Heart left ventricle (tissue), 16 donors: ENCODE measurements around the gene RASGEF1B. TPM values are rescaled to one million over a fixed set of nuclear protein-coding genes. Genes with fewer than 3 reads are reported as not detected.
A peak's percentile ranks its signal among the peaks of the same experiment; 100 is the strongest.

Experiments used
- ATAC-seq, 4 donors: fragments of 200-7000 bp; cut with Tn5 transposase; one replicate each; pipeline ENCODE4 v1.9.1; 2020 to 2022; ENCODE audit warnings: moderate library complexity in 4 of 4, mild to moderate bottlenecking in 3 of 4, moderate number of reproducible peaks in 1 of 4
- DNase-seq, 5 donors: peaks; one replicate each; pipeline ENCODE4 v3.0.0-alpha.2; 2020
- H3K27ac ChIP-seq, 12 donors: fragments of 200-600 bp; sonication (generic) in 4 of 12; one replicate each; pipeline versions ENCODE4 v1.5.0 to v1.8.0; 2016 to 2022; ENCODE audit warnings: mild to moderate bottlenecking in 2 of 12
- H3K27me3 ChIP-seq, 9 donors: fragments of 200-600 bp; sonication (generic) in 2 of 9; one replicate each; pipeline versions ENCODE4 v1.5.1 to v1.8.0; 2016 to 2022; ENCODE audit warnings: mild to moderate bottlenecking in 3 of 9
- H3K36me3 ChIP-seq, 9 donors: fragments of 200-600 bp; sonication (generic) in 2 of 9; one replicate each; pipeline versions ENCODE4 v1.5.0 to v1.8.0; 2018 to 2022; ENCODE audit warnings: mild to moderate bottlenecking in 2 of 9
- H3K4me1 ChIP-seq, 12 donors: fragments of 200-600 bp; sonication (generic) in 4 of 12; one replicate each; pipeline versions ENCODE4 v1.5.0 to v1.8.0; 2016 to 2022; ENCODE audit warnings: mild to moderate bottlenecking in 3 of 12
- H3K4me3 ChIP-seq, 12 donors: fragments of 200-600 bp; sonication (generic) in 4 of 12; one replicate each; pipeline versions ENCODE4 v1.5.0 to v1.8.0; 2017 to 2022; ENCODE audit warnings: mild to moderate bottlenecking in 9 of 12, moderate library complexity in 4 of 12
- H3K9me3 ChIP-seq, 12 donors: fragments of 200-600 bp; sonication (generic) in 4 of 12; one replicate each; pipeline versions ENCODE4 v1.5.0 to v1.8.0; 2016 to 2022; ENCODE audit warnings: mild to moderate bottlenecking in 1 of 12
- POLR2A ChIP-seq, 2 donors: fragments of 450-650 bp; IDR thresholded peaks; one replicate each; pipeline ENCODE4 v1.6.1; 2017; ENCODE audit warnings: antibody characterized with exemption in 2 of 2, mild to moderate bottlenecking in 2 of 2, moderate library complexity in 2 of 2
- WGBS, 4 donors: extraction: QIAGEN DNeasy Blood & Tissue Kit in 2 of 4; methylation state at CpG; one replicate each; pipeline versions ENCODE4 v1.1.5 to v1.1.7; 2013 to 2018; 5-methylcytosine and 5-hydroxymethylcytosine counted together
- intact Hi-C, 10 donors: fragments of 100-400 bp; cut with DNase I; formaldehyde crosslinking; loops; one replicate each; pipeline versions ENCODE4 v1.11.1 to v1.14.2; 2022
- polyA plus RNA-seq, 2 donors: library from polyadenylated mRNA; stranded (reverse); fragments of 200-250 nt; gene quantifications; one replicate each; pipeline ENCODE4 v1.2.3, GENCODE V29; 2013
- total RNA-seq, 9 donors: library from RNA; depleted of rRNA in 2 of 9; stranded (reverse); fragments of >200 nt in 2 of 9; fragmentation: NEBNext Ultra II Directional in 3 of 9; extraction: Animal tissue kit (Norgen Biotek cat#: 25700) in 3 of 9; gene quantifications; one replicate each; pipeline versions ENCODE4 v1.1.0 to v1.2.4, GENCODE V29; 2016 to 2023
- TF ChIP-seq, protein P1 (sequence below), 12 donors: fragments of 200-600 bp; sonication (generic) in 4 of 12; IDR thresholded peaks; one replicate each; pipeline versions ENCODE4 v1.5.0 to v1.8.0; 2018 to 2022; ENCODE audit warnings: antibody characterized with exemption in 12 of 12, mild to moderate bottlenecking in 5 of 12
- donor health status: ischemic (EF 13 %, LVEDD 7.1; RV severe dilation, severe dysfunction).
- donor health status: healthy with polysubstance abuse.
- donor health status: DM: no; HTN: yes; CAD: no.
- donor health status: DM: no; HTN: no; CAD: no.
- donor health status: ischemic (EF 25% LVEDD 6.9; RV normal size, moderate dysfunction).
- donor health status: ischemic (EF 25% LVEDD 5.7; RV mildly dilated, moderate dysfunction).
- donor health status: healthy.
- donor health status: DM: yes; HTN: yes; CAD: no.
- donor health status: ischemic (EF 35%, LVEDD 5.7; RV mildly dilated, moderate dysfunction).
- donor health status: nonischemic (EF 11% LVEDD 7.7; RV severe dilation, severe dysfunction).
- donor health status: DM: yes; HTN: yes; CAD: no.
- donor health status: PGD.
- donor health status: ischemic (EF 29% LVEDD 5.4; RV normal size, mild dysfunction).
- donor health status: nonischemic (EF 23%, LVEDD 6.1; RV moderate dilation, normal function).

RASGEF1B gene
- total and polyA plus RNA-seq, 11 donors, result 1.5 to 11.9 (median 2.9) TPM

DNA sequence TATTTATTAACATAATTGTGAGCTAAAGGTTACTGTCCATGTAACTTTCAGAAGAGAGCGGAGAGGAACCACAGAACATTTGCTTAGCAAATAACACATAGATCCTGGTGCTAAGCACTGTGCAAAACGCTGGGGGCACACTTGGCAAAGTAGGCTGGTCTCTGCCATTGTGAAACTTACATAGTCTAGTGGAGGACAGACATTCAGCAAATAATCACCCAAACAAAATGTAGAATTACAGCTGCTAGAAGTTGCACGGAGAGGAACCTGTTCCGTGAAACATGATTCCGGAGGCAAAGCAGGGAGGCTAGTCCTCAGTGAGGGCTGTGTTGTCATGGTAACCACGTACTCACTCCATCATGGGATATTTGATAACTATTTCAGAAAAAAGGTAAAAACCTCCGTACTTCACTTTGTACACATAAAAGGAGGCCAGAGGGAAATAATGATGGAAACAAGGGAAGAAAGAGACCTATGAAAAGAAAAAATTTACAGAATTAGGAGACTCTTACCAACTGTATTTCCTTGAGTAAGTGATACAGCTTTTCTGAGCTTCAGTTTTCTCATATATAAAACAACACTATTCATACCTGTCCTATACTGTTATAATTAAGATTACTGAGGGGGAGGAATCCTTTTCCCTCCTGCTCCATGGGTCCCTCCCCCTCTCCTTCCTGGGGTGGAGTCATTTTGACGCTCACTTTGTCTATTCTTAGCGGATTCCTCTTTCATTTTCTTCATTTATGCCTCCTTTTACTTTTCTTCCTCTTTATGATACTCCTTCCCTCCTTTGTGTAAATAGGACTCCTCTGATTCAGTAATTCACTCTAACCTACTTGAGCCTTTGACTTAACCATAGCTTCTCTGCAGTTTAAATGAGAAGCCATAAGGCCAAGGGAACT lies 825 bp upstream of the RASGEF1B start:
- no peak for TF ChIP-seq POLR2A (IDR thresholded peaks at IDR 0.05)
- TF ChIP-seq, protein P1, sequence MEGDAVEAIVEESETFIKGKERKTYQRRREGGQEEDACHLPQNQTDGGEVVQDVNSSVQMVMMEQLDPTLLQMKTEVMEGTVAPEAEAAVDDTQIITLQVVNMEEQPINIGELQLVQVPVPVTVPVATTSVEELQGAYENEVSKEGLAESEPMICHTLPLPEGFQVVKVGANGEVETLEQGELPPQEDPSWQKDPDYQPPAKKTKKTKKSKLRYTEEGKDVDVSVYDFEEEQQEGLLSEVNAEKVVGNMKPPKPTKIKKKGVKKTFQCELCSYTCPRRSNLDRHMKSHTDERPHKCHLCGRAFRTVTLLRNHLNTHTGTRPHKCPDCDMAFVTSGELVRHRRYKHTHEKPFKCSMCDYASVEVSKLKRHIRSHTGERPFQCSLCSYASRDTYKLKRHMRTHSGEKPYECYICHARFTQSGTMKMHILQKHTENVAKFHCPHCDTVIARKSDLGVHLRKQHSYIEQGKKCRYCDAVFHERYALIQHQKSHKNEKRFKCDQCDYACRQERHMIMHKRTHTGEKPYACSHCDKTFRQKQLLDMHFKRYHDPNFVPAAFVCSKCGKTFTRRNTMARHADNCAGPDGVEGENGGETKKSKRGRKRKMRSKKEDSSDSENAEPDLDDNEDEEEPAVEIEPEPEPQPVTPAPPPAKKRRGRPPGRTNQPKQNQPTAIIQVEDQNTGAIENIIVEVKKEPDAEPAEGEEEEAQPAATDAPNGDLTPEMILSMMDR (IDR thresholded peaks at IDR 0.05), result peak in 6 of 12 donors; percentile 8 to 43 (median 33)
- Histone ChIP-seq H3K27me3 (no peaks in the 10 kb centered on the region), H3K9me3 (no peaks in the 10 kb centered on the region), H3K4me1 (peaks cover 0 to 39% (median 21%) of the 10 kb centered on the region in 12 donors), H3K27ac (peak overlapping the region in 11 of 12 donors; percentile 75 to 94 (median 86)), H3K36me3 (no peaks in the 10 kb centered on the region), H3K4me3 (peak overlapping the region; percentile 70 to 96 (median 87))
- ATAC-seq (peak; percentile 29 to 62 (median 46)), DNase-seq (peak in 2 of 5 donors; percentile 31 to 35)
- WGBS, 4 donors, result 40 to 45% (median 44%) methylated on average over 9 of the region's 9 CpGs
- intact Hi-C loops, result loop anchor here in 3 of 10 donors (5.0 to 10.0 kb wide), 5 partner anchors 92 to 355 kb away; no protein-coding TSS in a partner anchor

DNA sequence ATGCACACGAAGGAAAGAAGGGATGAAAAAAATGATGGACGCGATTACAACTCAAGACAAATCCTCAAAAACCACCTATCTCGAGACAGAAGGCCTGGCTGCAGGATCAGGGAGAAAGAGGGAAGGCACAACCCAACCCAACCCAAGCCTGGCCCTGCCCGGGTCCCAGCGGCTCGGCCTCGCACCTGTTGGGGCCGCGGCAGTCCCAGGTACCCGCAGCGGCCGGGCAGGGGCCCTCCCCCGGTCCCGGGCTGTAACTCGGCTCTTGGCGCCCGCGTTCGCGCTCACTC lies 464 bp downstream of the RASGEF1B start:
- peak in 2 of 4 donors; percentile 5 to 15 for ATAC-seq

DNA sequence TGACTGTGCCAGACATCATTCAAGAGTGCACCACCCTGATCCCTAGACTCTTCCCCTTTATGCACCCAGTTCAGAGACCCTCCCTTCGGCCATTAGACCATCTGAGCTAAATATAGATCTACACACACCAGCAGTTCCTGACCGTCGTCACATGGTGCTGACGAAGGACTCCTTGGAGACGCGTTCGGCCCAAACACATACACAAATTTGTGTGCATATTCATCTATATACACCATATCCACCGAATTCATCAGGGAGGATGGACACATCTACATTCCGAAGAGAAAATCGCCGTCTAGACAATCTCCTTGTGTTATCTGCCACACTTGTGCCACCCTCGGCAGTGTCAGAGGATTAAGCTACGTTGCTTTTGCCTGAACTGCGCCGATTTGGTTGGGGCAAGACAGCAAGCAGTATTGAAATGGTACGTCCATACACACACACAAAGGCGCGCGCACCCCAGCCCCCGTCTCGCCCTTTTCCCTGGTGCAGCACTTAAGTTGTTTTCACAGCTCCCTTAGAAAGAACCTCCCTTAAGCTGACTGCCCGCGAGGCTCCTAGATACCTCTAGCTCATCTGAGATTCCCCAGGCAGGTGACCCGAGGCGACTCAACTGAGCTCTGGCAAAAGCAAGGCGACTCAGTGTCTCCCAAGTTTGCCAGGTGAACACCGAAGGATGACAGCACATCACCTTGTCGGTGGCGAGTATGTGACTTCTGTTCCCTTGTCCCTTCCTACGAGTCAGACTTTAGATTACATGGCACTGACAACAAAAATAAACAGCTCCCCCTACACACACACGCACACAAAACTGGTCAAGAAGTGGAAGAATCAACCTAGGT lies 1.0 kb downstream of the RASGEF1B start:
- Histone ChIP-seq H3K9me3 (no peaks in the 10 kb centered on the region), H3K36me3 (no peaks in the 10 kb centered on the region), H3K4me1 (peaks cover 0 to 46% (median 21%) of the 10 kb centered on the region in 12 donors), H3K27ac (peak overlapping the region; percentile 62 to 94 (median 86)), H3K4me3 (peak overlapping the region; percentile 70 to 96 (median 87)), H3K27me3 (no peaks in the 10 kb centered on the region)
- 0 to 1% (median 0%) methylated on average over 28 to 31 of the region's 31 CpGs for WGBS, 4 donors
- DNase-seq, result peak; percentile 46 to 71 (median 67)
- intact Hi-C loops, result loop anchor here in 4 of 10 donors (2.0 to 10.0 kb wide), 6 partner anchors 94 to 374 kb away; no protein-coding TSS in a partner anchor
- ATAC-seq, result peak; percentile 63 to 77 (median 67)
- TF ChIP-seq, protein P1 (IDR thresholded peaks at IDR 0.05), result no peak
- TF ChIP-seq POLR2A (IDR thresholded peaks at IDR 0.05), result no peak

More for the DNA sequence above, 464 bp downstream of the RASGEF1B start:
- H3K4me3 ChIP-seq, result peak overlapping the region; percentile 70 to 96 (median 87)
- H3K4me1 ChIP-seq, result peaks cover 0 to 46% (median 21%) of the 10 kb centered on the region in 12 donors
- WGBS, 4 donors, result 0% methylated on average over 21 of the region's 21 CpGs
- intact Hi-C loops, result loop anchor here in 4 of 10 donors (2.0 to 10.0 kb wide), 6 partner anchors 94 to 374 kb away; no protein-coding TSS in a partner anchor
- no peak for DNase-seq
- TF ChIP-seq, protein P1 (IDR thresholded peaks at IDR 0.05), result no peak
- TF ChIP-seq POLR2A (IDR thresholded peaks at IDR 0.05), result no peak
- H3K27ac ChIP-seq, result peak overlapping the region; percentile 62 to 94 (median 86)
- no peaks in the 10 kb centered on the region for H3K36me3 ChIP-seq
- no peaks in the 10 kb centered on the region for H3K9me3 ChIP-seq
- H3K27me3 ChIP-seq, result no peaks in the 10 kb centered on the region
